ENCODE results near the gene TSHZ1.

- no peak for TF ChIP-seq CTCF (IDR thresholded peaks at IDR 0.05)
- no peak for TF ChIP-seq EP300 (IDR thresholded peaks at IDR 0.05)
- TF ChIP-seq POLR2AphosphoS5 (IDR thresholded peaks at IDR 0.05), result no peak
These were observed 83.0 kb downstream of the TSHZ1 start for GRCh38 chr18:75293591-75293990.
